ENCODE measurements around the gene SLC9A5. TPM values are rescaled to one million over a fixed set of nuclear protein-coding genes. Genes with fewer than 3 reads are reported as not detected.

SLC9A5 gene
- total RNA-seq, 1 experiment from 2014 or later: 5.6 TPM

DNA sequence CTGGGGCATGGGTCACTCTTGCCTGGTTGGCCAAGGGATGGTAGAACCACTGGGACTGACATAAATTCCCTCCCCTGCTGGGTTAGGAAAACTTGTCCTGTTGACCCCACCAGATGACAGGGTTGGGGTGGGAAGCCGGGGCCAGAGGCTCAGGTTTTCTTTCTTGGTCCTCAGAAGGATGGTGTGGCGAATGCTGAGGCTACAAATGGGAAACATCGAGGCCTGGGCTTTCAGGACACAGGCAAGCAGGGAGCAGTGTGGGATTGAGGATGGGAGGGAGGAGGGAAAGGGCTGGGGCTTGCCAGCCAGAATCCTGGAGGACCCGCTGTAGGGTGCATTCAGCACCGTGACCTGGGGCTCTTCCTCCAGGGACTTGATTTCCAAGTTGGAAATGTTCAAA lies 16.1 kb downstream of the SLC9A5 start:
- Histone ChIP-seq H3K36me3 (ENCODE audit: control insufficient read depth in 1 of 2, insufficient read depth in 2 of 2, low read length in 2 of 2) (no peaks in the 10 kb centered on the region), H3K4me1 (ENCODE audit: control insufficient read depth in 1 of 2, insufficient read depth in 2 of 2, low read length in 2 of 2) (peaks cover 27 to 31% of the 10 kb centered on the region in 2 experiments), H2AFZ (ENCODE audit: low read depth, low read length, poor library complexity, severe bottlenecking) (no peak overlapping the region), H3K9me2 (ENCODE audit: insufficient read depth) (no peaks in the 10 kb centered on the region), H3K9ac (ENCODE audit: low read length) (no peak overlapping the region), H3K9me3 (ENCODE audit: control insufficient read depth in 1 of 2, insufficient read depth in 1 of 2, low read depth in 1 of 2, low read length in 2 of 2) (no peaks in the 10 kb centered on the region), H3K4me2 (ENCODE audit: low read length) (no peak overlapping the region), H3K4me3 (replicated peaks in 1 of 2; ENCODE audit: low read depth in 1 of 2, low read length in 2 of 2) (no peak overlapping the region), H3K27me3 (ENCODE audit: insufficient read depth, low read length) (no peaks in the 10 kb centered on the region), H3K79me2 (ENCODE audit: insufficient read depth, low read length) (no peaks in the 10 kb centered on the region), H3K27ac (ENCODE audit: low read depth, low read length) (no peak overlapping the region), H4K20me1 (ENCODE audit: insufficient read depth) (no peaks in the 10 kb centered on the region)
- POLR2A ChIA-PET: no interaction called here
- DNase-seq (ENCODE audit: low read depth, low spot score) (no peak), ATAC-seq (no peak)
- no TSS peak for BruUV-seq (replicated peaks)
- TF ChIP-seq, protein P1, sequence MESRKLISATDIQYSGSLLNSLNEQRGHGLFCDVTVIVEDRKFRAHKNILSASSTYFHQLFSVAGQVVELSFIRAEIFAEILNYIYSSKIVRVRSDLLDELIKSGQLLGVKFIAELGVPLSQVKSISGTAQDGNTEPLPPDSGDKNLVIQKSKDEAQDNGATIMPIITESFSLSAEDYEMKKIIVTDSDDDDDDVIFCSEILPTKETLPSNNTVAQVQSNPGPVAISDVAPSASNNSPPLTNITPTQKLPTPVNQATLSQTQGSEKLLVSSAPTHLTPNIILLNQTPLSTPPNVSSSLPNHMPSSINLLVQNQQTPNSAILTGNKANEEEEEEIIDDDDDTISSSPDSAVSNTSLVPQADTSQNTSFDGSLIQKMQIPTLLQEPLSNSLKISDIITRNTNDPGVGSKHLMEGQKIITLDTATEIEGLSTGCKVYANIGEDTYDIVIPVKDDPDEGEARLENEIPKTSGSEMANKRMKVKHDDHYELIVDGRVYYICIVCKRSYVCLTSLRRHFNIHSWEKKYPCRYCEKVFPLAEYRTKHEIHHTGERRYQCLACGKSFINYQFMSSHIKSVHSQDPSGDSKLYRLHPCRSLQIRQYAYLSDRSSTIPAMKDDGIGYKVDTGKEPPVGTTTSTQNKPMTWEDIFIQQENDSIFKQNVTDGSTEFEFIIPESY (IDR thresholded peaks at IDR 0.05; ENCODE audit: extremely low read depth, insufficient replicate concordance, low read length): no peak
- TF ChIP-seq EZH2phosphoT487 (IDR thresholded peaks at IDR 0.05; ENCODE audit: borderline replicate concordance): no peak
- no peak for TF ChIP-seq ELF1 (IDR thresholded peaks at IDR 0.05; ENCODE audit: borderline replicate concordance, low read depth)
- no peak for TF ChIP-seq CEBPB (IDR thresholded peaks at IDR 0.05; ENCODE audit: low read depth)
- no peak for TF ChIP-seq JUND (IDR thresholded peaks at IDR 0.05)
- TF ChIP-seq, protein P2, sequence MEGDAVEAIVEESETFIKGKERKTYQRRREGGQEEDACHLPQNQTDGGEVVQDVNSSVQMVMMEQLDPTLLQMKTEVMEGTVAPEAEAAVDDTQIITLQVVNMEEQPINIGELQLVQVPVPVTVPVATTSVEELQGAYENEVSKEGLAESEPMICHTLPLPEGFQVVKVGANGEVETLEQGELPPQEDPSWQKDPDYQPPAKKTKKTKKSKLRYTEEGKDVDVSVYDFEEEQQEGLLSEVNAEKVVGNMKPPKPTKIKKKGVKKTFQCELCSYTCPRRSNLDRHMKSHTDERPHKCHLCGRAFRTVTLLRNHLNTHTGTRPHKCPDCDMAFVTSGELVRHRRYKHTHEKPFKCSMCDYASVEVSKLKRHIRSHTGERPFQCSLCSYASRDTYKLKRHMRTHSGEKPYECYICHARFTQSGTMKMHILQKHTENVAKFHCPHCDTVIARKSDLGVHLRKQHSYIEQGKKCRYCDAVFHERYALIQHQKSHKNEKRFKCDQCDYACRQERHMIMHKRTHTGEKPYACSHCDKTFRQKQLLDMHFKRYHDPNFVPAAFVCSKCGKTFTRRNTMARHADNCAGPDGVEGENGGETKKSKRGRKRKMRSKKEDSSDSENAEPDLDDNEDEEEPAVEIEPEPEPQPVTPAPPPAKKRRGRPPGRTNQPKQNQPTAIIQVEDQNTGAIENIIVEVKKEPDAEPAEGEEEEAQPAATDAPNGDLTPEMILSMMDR (IDR thresholded peaks at IDR 0.05 in 2 of 3, conservative IDR thresholded peaks at IDR 0.05 in 1 of 3; ENCODE audit: borderline replicate concordance in 1 of 3, insufficient read depth in 1 of 3, low read depth in 2 of 3, low read length in 2 of 3): no peak
- TF ChIP-seq, protein P3, sequence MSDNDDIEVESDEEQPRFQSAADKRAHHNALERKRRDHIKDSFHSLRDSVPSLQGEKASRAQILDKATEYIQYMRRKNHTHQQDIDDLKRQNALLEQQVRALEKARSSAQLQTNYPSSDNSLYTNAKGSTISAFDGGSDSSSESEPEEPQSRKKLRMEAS (IDR thresholded peaks at IDR 0.05): no peak
- TF ChIP-seq ZFX (IDR thresholded peaks at IDR 0.05): no peak
- TF ChIP-seq ZNF274 (IDR thresholded peaks at IDR 0.05; ENCODE audit: low read depth, low read length): no peak
- TF ChIP-seq SRF (IDR thresholded peaks at IDR 0.05; ENCODE audit: low read depth): no peak
- no peak for TF ChIP-seq SIN3A (IDR thresholded peaks at IDR 0.05; ENCODE audit: low read depth)
- TF ChIP-seq, protein P4, sequence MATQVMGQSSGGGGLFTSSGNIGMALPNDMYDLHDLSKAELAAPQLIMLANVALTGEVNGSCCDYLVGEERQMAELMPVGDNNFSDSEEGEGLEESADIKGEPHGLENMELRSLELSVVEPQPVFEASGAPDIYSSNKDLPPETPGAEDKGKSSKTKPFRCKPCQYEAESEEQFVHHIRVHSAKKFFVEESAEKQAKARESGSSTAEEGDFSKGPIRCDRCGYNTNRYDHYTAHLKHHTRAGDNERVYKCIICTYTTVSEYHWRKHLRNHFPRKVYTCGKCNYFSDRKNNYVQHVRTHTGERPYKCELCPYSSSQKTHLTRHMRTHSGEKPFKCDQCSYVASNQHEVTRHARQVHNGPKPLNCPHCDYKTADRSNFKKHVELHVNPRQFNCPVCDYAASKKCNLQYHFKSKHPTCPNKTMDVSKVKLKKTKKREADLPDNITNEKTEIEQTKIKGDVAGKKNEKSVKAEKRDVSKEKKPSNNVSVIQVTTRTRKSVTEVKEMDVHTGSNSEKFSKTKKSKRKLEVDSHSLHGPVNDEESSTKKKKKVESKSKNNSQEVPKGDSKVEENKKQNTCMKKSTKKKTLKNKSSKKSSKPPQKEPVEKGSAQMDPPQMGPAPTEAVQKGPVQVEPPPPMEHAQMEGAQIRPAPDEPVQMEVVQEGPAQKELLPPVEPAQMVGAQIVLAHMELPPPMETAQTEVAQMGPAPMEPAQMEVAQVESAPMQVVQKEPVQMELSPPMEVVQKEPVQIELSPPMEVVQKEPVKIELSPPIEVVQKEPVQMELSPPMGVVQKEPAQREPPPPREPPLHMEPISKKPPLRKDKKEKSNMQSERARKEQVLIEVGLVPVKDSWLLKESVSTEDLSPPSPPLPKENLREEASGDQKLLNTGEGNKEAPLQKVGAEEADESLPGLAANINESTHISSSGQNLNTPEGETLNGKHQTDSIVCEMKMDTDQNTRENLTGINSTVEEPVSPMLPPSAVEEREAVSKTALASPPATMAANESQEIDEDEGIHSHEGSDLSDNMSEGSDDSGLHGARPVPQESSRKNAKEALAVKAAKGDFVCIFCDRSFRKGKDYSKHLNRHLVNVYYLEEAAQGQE (IDR thresholded peaks at IDR 0.05; ENCODE audit: low read depth): no peak
- TF ChIP-seq POLR2A (IDR thresholded peaks at IDR 0.05; ENCODE audit: borderline replicate concordance, extremely low read depth, insufficient read depth, insufficient read length): no peak
- no peak for TF ChIP-seq SP1 (IDR thresholded peaks at IDR 0.05; ENCODE audit: low read depth)
- TF ChIP-seq, protein P5, sequence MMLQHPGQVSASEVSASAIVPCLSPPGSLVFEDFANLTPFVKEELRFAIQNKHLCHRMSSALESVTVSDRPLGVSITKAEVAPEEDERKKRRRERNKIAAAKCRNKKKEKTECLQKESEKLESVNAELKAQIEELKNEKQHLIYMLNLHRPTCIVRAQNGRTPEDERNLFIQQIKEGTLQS (IDR thresholded peaks at IDR 0.05): no peak
- no peak for TF ChIP-seq EZH2 (IDR thresholded peaks at IDR 0.05)
- intact Hi-C loops (cut with micrococcal nuclease): loop anchor here (5.0 kb wide), 1 partner anchor 132 kb away; no protein-coding TSS in a partner anchor
- RAD21 ChIA-PET (ENCODE audit: low non-redundant PET in 1 of 2, low total read pairs in 2 of 2, uncharacterized antibody in 2 of 2, unreplicated experiment in 2 of 2): no interaction called here
- CTCF ChIA-PET: no interaction called here

All from HCT116 (cell line).